GM21825 (cell line): ENCODE results near the gene NBPF1.
"Not testable (repeated sequence)": the region's sequence is repeated elsewhere in the genome, so short reads cannot be mapped to it uniquely, and the experiment has no call there.

Source experiments
- ATAC-seq: cut with Tn5 transposase; IDR thresholded peaks from one replicate; pipeline ENCODE4 v1.9.1; 2021; ENCODE audit warnings: mild to moderate bottlenecking, moderate library complexity; ENCODE audit not compliant: unreplicated experiment

Gene NBPF1

DNA sequence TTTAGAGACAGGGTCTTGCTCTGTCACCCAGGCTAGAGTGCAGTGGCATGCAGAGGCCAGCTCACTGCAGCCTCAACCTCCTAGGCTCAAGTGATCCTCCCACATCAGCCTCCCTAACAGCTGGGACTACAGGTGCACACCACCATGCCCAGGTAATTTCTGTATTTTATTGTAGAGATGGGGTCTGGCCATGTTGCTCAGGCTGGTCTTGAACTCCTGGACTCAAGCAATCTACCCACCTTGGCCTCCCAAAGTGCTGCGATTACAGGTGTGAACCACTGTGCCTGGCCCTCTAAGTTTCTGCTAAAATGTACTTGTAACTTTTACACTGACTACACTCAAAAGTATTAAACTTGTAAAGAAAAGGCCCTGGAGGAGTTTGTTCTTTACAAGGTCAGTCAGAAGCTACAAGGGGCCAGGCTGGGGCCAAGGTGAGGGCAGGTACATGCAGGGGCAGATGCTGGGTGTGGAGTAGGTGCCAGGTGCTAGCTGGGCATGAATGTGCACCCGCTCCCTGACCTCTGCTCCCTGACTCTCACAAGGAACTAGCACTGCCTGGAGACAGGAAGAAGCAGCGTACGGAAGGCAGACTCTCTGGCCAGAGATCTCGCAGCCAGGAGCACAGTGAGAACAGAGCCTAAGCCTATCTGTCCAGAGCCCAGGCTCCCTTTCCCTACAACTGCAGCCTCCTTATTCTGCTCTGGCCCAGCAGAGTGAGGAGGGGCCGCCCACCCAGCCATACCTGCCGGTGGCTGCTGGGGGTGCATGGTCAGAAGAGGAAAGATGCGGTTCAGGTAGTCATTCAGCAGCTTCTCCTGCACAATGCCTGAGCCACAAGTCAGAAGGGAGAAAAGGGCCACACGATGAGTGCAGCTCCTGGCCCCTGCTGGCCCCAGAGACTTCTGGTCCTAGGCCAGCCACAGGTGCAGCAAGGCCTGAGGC lies 28.9 kb upstream of the NBPF1 start:
- not testable (repeated sequence) for ATAC-seq

DNA sequence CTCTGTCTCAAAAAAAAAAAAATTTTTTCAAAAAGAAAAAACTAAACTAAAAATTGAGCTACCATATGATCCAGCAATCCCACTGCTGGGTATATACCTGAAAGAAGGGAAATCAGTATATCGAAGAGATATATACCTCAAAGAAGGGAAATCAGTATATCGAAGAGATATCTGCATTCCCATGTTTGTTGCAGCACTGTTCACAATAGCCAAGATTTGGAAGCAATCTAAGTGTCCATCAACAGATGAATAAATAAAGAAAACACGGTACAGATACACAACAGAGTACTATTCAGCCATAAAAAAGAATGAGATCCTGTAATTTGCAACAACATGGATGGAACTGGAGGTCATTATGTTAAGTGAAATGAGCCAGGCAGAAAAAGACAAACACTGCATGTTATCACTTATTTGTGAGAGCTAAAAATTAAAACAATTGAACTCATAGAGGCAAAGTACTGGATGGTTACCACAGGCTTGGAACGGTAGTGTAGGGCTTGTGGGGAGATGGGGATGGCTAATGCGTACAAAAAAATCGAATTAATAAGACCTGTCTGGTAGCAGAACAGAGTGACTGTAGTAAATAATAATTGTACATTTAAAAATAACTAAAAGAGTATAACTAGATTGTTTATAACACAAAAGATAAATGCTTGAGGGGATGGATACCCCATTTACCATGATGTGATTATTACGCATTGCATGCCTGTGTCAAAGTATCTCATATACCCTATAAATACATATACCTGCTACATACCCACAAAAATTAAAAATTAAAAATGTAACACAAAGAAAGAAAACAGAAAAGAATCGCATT lies 28.0 kb upstream of the NBPF1 start:
- not testable (repeated sequence) for ATAC-seq

DNA sequence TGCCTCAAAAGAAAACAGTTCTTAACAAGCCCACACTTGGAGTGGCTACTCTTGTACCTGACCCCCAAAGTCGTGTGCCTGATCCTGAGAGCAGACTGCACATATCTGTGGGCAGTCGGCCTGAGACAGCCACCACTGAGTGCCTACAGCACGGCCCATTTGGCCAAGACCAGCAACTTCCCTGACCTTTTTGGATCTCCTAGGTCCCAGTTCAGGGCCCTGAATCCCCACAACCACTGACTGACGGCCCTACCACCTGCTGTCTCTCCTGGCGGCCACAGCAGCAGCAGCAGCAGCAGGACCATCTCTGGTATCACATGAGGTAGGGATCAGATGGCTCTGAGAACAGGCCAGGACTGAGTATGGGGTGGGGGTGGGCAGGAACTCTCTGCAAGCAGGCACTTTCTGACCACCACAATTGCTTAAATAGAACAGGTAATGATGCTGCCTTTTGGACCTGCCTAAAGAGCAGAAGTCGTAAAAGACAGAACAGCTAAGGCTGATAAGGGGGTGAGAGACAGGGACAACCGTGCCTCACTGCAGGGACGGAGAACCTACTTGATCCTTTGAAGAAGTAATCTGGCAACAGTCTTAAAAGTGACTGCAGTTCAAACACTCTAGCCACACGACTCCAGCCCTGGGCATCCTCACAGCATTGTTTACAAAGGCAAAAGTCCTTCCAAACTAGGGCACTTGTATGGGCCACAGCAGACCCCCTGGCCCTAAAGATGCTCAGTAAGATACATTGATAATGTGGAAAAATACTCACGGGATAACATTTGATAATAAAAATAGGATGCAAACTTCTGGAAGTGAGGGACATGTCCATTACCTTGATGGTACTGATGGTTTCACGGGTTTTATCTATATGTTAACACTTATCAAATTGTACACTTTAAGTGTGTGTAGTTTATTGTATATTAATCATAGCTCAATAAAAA lies 26.0 kb upstream of the NBPF1 start:
- ATAC-seq, result not testable (repeated sequence)

DNA sequence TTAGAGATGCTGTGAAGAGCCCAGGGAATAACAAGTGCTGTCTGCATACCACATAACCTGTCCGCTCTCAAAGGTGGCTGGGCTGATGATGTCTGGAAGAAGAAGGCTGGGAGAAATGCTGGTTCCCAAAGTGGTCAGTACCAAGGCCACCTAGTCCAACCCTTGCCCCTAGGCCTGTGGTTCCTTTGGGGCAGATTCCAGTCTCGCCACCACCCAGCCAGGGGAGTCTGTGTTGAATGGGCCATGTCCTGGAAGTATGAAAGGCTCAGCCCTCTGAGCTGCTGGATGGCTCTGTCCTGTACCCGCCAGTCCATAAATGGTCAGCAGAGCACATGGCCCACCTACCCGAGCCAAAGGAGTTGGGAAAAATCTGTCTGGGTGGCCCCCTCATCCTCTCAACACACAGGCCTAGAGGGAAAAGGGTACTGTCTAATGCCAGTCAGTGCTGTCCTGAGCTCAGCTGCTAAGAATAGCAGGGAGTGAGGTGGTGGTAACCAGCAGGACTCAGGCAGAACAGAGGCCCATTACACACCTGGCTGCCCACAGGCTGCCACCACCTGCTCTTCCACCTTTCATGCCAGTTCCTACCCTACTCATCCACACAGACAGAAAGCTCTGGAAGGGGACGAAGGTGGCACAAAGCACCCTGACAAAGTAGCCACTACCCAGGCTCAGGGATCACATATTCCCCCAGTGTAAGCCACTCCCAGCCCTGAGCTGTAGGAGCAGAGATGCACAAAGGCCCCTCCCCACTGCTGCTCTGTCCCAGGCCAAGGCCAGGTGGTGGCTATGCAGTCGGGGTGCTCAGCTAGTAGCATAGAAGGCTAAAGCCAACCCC lies 24.8 kb upstream of the NBPF1 start:
- not testable (repeated sequence) for ATAC-seq

DNA sequence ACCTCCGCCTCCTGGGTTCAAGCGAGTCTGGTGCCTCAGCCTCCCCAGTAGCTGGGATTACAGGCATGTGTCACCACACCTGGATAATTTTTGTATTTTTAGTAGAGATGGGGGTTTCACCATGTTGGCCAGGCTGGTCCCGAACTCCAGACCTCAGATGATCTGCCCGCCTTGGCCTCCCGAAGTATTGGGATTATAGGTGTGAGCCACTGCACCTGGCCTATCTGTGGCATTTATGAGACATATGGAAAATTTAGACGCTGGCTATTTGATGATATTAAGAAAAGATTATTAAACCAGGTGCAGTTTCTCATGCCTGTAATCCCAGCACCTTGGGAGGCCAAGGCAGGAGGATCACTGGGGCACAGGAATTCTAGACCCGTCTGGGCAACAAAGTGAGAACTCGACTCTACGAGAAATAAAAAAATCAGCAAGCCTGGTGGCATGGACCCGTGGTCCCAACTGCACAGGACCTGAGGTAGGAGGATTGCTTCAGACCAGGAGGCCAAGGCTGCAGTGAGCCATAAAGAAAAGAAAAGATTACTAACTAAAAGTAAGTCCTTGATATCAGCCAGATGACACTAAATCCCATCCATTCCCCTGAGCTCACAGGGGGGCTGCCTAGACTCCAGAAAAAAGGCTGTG lies 23.3 kb upstream of the NBPF1 start:
- ATAC-seq, result not testable (repeated sequence)

DNA sequence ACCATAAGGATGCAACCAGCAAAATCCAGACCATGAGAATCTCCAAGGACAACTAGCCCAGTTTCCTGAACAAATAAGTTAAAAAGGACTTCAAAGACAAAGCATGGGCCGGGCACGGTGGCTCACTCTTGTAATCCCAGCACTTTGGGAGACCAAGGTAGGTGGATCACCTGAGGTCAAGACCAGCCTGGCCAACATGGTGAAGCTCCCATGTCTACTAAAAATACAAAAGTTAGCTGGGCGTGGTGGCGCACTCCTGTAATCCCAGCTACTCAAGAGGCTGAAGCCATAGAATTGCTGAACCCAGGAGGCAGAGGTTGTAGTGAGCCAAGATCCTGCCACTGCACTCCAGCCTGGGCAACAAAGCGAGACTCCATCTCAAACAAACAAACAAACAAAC lies 22.6 kb upstream of the NBPF1 start:
- ATAC-seq, result not testable (repeated sequence)

DNA sequence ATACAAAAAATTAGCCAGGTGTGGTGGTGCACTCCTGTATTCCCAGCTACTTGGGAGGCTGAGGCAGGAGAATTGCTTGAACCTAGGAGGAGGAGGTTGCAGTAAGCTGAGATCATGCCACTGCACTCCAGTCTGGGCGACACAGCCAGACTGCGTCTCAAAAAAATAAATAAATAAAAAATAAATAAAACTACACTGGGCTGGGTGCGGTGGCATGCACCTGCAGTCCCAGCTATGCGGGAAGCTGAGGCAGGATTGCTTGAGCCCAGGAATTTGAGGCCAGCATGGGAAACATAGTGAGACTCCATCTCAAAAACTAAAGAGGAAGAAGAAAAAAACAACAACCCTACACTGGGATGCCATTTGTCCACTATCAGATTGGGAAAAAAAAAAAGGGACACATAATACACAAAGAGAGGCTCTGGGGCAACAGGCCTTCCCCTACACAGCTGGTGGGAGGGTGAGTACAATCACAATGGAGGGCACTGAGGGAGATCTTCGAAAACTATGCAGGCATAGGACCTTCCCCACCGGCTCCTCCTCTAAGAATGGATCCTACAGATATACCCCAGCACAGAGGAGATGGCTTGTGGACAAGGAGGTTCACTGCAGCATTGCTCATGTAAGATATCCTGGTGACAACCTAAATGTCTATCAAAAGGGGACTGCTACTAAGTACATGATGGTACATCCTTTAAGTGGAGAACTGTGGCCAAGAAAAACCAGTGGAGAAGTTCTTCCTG lies 20.3 kb upstream of the NBPF1 start:
- ATAC-seq, result not testable (repeated sequence)

DNA sequence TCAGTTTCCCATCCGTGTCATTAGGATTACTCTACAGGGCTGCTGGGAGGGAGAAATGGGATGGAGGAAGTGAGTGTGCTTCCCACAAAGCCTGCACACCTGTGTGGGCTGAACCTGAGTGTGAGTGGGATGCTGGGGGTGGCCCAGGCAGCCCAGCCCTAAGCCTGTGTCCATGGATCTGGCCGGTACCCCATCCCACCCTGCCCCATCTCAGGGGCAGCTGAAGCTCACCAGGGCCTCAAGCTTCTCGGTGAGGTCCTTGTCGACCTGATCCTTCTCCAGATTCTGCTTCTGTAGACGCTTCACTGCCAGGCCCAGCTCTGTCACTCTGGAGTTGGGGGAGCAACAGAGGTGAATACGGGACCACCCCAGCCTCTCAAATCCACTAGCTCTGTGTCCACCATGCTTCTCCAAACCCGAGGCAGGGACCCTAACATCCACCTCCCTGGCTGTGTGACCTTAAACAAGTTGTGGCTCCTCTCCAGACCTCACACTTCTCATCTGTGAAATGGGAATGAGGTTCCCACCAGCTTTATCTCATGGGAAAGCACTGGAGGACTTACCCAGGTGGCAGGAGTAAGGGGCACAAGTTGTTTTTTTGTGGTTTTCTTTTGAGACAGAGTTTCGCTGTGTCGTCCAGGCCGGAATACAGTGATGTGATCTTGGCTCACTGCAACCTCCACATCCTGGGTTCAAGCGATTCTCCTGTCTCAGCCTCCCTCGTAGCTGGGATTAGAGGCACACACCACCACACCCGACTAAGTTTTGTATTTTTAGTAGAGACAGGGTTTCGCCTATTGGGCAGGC lies 18.9 kb upstream of the NBPF1 start:
- not testable (repeated sequence) for ATAC-seq

DNA sequence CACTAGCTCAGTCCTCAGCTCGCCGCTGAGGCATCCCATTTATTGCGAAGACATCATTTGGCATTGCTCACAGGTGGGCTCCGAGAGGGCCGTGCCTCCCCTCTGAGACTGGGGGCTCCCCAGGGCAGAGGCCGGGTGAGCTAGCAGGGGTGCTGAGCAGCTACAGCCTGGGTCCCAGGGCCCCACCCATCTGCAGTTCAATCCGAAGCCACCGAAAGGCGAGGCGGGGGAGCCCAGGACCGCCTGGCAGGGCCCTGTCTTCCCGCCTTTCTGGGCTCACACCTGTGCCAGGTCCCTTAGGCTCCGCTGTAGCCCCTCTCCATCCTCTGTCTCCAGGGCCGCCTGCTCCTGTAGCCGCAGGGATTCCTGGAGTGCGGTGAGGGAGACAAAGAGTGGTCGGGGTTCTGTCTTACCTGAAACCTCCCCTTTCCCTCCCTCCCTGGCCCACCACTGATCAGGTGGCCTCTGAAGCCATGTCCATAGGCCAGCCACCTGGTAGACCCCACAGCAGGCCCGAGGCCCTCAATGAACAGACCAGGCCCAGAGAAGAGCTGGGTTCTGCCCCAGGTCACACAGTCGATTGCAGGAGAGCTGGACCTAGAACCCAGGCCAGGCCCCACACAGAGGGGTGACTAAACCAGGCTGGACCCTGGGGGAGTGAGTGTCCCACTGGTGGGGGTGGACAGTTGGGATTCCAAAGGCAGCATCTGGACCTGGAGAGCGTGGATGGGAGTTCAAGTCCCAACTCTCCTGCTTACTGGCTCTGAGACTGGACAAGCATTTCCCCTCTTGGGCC lies 18.1 kb upstream of the NBPF1 start:
- ATAC-seq, result no peak

DNA sequence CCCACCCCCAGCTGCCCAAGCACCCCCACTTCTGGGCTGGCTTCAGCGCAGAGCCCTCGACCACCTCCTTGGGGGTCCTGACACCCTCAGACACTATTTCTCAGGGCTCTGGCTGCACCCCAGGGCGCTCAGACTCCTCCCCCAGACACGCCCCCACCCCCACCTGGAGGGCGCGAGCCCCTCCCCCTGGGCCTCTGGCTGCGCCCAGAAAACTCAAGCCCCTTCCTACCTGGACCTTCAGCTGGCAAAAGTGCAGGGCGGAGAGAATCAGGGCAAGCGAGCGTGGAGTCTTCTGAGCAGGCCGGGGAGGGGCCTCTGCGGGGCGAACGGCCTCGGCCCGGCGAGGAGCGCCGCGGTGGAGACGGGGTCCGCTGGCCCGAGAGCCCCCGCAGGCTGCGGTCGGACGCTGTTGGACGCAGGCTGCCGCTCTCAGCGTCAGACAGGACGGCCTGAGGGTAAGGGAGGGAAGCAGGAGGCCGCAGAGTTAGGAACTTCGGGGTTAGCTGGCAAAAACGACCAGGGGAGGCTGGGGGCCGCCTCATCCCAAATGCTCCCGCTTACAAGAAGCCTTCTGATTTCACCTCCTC lies 17.4 kb upstream of the NBPF1 start:
- no peak for ATAC-seq

DNA sequence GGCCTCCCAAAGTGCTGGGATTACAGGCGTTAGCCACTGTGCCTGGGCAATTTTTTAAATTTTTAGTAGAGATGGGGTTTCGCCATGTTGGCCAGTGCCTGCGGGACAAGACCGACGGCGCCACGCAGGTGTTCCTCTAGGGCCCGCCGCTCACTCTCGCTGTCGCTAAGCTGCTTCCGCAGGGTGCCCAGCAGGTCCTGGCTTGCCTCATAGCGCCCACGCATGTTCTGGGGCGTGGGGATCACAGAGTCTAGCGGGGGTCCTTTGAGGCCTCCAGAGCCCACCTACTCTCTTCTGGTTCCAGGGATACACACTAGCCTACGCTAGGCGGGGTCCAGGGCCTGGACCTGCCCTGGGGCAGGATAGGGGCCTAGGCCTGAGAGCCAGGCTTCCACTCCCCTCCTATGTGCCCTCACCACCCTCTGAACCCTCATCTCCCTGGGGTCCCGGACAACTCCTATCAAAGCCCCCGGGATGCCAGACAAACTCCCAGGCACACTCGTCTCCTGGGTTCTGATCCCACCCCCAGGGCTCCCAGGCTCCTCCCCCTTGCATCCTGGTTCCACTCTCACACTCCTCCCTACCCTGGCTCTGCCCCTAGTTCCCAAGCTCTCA lies 16.7 kb upstream of the NBPF1 start:
- not testable (repeated sequence) for ATAC-seq

DNA sequence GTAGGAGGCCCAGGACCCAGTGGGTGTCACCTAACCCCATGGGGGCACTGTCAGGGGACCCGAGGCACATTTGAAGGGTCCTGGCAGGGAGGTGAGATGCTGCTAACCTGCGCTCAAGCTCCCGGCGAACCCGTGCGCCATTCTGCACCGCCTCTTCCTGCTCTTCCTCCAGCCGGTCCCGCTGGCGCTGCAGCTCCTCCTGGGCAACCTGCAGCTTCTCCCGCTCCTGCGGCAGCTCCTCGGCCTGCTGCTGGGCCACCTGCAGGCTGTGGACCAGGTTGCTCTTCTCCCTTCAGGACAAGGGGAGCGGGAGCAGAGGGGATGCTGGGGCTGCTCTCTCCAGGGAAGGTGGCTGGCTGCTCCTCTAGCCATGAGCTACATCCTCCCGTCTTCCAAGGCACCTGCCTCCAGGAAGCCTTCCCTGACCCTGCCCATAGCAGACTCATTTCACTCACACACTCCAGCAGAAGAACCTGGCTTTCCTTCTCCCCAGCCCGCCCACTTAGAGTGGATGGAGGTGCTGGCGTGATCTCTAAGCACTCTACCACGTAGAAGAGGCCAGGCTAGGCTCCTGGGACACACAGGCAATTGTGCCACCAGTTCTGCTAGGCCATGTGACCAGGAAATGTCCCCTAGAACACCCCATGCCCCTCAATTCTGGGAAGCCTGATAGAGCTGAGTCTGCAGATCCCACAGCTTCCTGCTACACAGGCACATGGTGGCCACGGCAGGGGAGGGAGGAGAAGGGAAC lies 15.2 kb upstream of the NBPF1 start:
- no peak for ATAC-seq

DNA sequence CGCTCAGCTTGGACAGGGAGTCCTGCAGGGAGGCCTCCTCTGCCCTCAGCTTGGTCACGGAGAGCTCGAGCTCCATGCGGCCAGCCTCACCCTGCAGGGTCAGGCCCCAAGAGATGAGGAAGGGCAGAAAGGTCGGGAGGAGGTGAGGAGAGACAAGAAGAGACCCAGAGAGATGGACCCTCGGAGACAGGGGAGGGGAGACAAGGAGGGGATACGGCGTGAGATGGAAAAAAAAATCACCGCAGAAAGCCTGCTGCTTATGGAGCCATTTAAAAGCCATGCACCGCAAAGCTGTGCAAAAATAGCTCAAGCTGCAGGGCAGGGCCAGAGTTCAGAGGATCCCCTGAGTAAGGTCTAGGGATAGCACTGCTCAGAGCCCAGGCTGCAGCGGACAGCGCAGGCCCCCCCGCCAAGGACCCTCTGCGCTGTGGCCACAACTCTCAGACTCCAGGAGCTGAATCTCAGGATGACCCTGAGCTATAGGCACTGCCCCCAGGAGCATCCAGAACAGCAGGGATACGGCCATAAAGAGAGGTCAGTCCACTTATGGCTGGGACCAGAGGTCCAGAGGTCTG lies 13.1 kb upstream of the NBPF1 start:
- ATAC-seq, result not testable (repeated sequence)

DNA sequence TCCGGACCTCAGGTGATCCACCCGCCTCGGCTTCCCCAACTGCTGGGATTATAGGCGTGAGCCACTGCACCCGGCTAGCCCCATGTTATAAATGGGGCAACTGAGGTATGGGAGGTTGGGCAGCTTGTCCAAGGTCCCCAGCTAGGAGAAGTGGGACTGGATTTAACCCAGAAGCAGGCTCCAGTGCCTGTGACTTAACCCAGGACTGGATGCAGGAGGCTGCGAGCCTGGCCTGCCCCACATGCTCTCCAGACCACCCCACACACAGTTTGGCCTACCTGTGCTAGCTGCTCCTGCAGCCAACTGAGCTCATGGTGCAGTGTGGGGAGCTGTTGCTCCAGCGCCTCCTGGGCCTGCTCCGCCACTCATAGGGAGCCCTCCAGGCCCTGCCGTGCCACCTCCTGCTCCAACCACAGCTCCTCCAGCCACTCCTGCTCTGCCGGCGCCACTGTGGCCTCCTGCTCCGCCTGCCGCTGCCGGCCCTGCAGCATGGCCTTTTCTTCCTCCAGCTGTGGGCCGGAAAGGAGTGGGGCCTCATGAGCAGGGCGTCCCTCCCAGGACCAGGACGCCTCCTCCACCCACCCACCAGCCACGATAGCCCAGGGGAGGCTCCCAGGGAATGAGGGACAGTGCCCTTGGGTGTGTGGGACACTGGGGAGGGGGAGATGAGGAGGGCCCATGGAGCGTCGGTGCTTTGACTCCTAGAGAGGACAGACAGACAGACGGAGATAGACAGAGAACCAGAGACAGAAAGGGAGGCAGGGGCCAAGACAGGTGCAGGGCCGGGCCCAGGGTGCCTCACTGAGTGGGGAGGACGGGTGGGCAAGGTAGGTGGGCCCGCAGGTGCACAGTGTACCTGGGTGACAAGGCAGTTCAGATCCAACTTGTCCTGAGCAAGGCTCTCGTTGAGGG lies 12.4 kb upstream of the NBPF1 start:
- ATAC-seq, result no peak
